Heart left ventricle (tissue), 13 donors: ENCODE data around the gene IGF1R.

Experiments used
- POLR2A ChIP-seq, 2 donors: fragments of 450-650 bp; IDR thresholded peaks; one replicate each; pipeline ENCODE4 v1.6.1; 2017; ENCODE audit warnings: antibody characterized with exemption in 2 of 2, mild to moderate bottlenecking in 2 of 2, moderate library complexity in 2 of 2
- TF ChIP-seq, protein P1 (sequence below), 12 donors: fragments of 200-600 bp; sonication (generic) in 4 of 12; IDR thresholded peaks; one replicate each; pipeline versions ENCODE4 v1.5.0 to v1.8.0; 2018 to 2022; ENCODE audit warnings: antibody characterized with exemption in 12 of 12, mild to moderate bottlenecking in 5 of 12
- donor health status: ischemic (EF 13 %, LVEDD 7.1; RV severe dilation, severe dysfunction).
- donor health status: DM: no; HTN: yes; CAD: no.
- donor health status: DM: no; HTN: no; CAD: no.
- donor health status: ischemic (EF 25% LVEDD 6.9; RV normal size, moderate dysfunction).
- donor health status: ischemic (EF 25% LVEDD 5.7; RV mildly dilated, moderate dysfunction).
- donor health status: ischemic (EF 35%, LVEDD 5.7; RV mildly dilated, moderate dysfunction).
- donor health status: nonischemic (EF 11% LVEDD 7.7; RV severe dilation, severe dysfunction).
- donor health status: DM: yes; HTN: yes; CAD: no.
- donor health status: PGD.
- donor health status: ischemic (EF 29% LVEDD 5.4; RV normal size, mild dysfunction).
- donor health status: nonischemic (EF 23%, LVEDD 6.1; RV moderate dilation, normal function).

DNA sequence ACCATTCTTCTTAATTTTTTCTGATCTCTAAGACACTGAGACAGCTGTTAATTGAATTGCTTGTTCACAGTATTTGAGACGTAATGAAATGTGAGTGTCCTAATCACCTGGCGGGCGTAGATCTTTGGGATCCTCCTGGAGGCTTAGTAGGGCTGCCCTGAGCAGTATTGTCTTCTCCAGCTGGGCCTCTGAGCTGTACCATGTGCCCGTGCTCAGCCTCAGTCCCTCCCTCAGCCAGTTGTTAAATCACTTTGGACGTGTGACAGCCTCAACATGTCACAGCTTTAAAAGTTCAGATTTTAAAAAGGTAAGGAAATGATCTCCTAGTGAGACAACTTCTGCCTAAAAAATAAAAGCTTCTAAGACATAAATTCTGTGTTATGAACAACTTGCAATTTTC is 35.5 kb downstream of the IGF1R start:
- TF ChIP-seq, protein P1, sequence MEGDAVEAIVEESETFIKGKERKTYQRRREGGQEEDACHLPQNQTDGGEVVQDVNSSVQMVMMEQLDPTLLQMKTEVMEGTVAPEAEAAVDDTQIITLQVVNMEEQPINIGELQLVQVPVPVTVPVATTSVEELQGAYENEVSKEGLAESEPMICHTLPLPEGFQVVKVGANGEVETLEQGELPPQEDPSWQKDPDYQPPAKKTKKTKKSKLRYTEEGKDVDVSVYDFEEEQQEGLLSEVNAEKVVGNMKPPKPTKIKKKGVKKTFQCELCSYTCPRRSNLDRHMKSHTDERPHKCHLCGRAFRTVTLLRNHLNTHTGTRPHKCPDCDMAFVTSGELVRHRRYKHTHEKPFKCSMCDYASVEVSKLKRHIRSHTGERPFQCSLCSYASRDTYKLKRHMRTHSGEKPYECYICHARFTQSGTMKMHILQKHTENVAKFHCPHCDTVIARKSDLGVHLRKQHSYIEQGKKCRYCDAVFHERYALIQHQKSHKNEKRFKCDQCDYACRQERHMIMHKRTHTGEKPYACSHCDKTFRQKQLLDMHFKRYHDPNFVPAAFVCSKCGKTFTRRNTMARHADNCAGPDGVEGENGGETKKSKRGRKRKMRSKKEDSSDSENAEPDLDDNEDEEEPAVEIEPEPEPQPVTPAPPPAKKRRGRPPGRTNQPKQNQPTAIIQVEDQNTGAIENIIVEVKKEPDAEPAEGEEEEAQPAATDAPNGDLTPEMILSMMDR (IDR thresholded peaks at IDR 0.05) = no peak
- no peak for TF ChIP-seq POLR2A (IDR thresholded peaks at IDR 0.05)
